GM23248 (cell line): ENCODE data around the gene SYS1. TPM values are rescaled to one million over a fixed set of nuclear protein-coding genes. Genes with fewer than 3 reads are reported as not detected.
A peak's percentile ranks its signal among the peaks of the same experiment; 100 is the strongest.

ENCODE experiments used
- DNase-seq: peaks from one replicate; pipeline ENCODE4 v3.0.0-alpha.2; 2015
- H2AFZ ChIP-seq: fragments of 200-600 bp; sonication (generic); 2 replicates; pipeline ENCODE4 v1.6.1; 2016; ENCODE audit warnings: antibody characterized with exemption
- H3F3A ChIP-seq: fragments of 200-600 bp; sonication (generic); 2 replicates; pipeline ENCODE4 v1.6.1; 2016; ENCODE audit warnings: mild to moderate bottlenecking, antibody characterized with exemption, mixed run types; ENCODE audit not compliant: insufficient read depth
- H3K27ac ChIP-seq: fragments of 200-600 bp; sonication (generic); 2 replicates; pipeline ENCODE4 v1.5.1; 2016; ENCODE audit warnings: mild to moderate bottlenecking
- H3K27me3 ChIP-seq: fragments of 200-600 bp; sonication (generic); replicated peaks from 2 replicates; pipeline ENCODE4 v1.6.1; 2016; ENCODE audit warnings: mild to moderate bottlenecking; ENCODE audit not compliant: insufficient read depth
- H3K36me3 ChIP-seq: fragments of 200-600 bp; sonication (generic); 2 replicates; pipeline ENCODE4 v1.6.1; 2016; ENCODE audit warnings: low read depth, mild to moderate bottlenecking
- H3K4me1 ChIP-seq: fragments of 200-600 bp; sonication (generic); 2 replicates; pipeline ENCODE4 v1.6.1; 2016; ENCODE audit warnings: mild to moderate bottlenecking; ENCODE audit not compliant: insufficient read depth
- H3K4me2 ChIP-seq: fragments of 200-600 bp; sonication (generic); one replicate; pipeline ENCODE4 v1.6.1; 2016; ENCODE audit warnings: mild to moderate bottlenecking; ENCODE audit not compliant: unreplicated experiment
- H3K4me3 ChIP-seq: fragments of 200-600 bp; sonication (generic); 2 replicates; pipeline ENCODE4 v1.5.1; 2016; ENCODE audit warnings: mild to moderate bottlenecking
- H3K79me2 ChIP-seq: fragments of 200-600 bp; sonication (generic); 2 replicates; pipeline ENCODE4 v1.6.1; 2016; ENCODE audit warnings: mild to moderate bottlenecking; ENCODE audit not compliant: insufficient read depth
- H3K9ac ChIP-seq: fragments of 200-600 bp; sonication (generic); 2 replicates; pipeline ENCODE4 v1.6.1; 2016; ENCODE audit warnings: mild to moderate bottlenecking
- H3K9me2 ChIP-seq: fragments of 200-600 bp; sonication (generic); 2 replicates; pipeline ENCODE4 v1.6.1; 2016; ENCODE audit warnings: mixed run types, mild to moderate bottlenecking, moderate library complexity; ENCODE audit not compliant: insufficient read depth
- H3K9me3 ChIP-seq: fragments of 200-600 bp; sonication (generic); one replicate; pipeline ENCODE4 v1.6.1; 2017; ENCODE audit warnings: low read depth
- H4K20me1 ChIP-seq: fragments of 200-600 bp; sonication (generic); 2 replicates; pipeline ENCODE4 v1.6.0; 2016; ENCODE audit not compliant: insufficient read depth
- EZH2 ChIP-seq: fragments of 200-600 bp; sonication (generic); IDR thresholded peaks from 2 replicates; pipeline ENCODE4 v1.6.1; 2018; ENCODE audit warnings: antibody characterized with exemption, mild to moderate bottlenecking; ENCODE audit not compliant: insufficient read depth, poor library complexity, severe bottlenecking
- EZH2phosphoT487 ChIP-seq: fragments of 200-600 bp; sonication (generic); IDR thresholded peaks from 2 replicates; pipeline ENCODE4 v1.6.1; 2018; ENCODE audit warnings: antibody characterized with exemption, moderate library complexity, mild to moderate bottlenecking, low read depth; ENCODE audit not compliant: insufficient read depth
- WGBS, 2 experiments: methylation state at CpG; one replicate each; pipeline ENCODE4 v1.1.6; 2015 to 2017; ENCODE audit warnings: low lambda C conversion rate in 2 of 2, low coverage in 1 of 2; ENCODE audit errors: missing lambda C conversion rate in 2 of 2; 5-methylcytosine and 5-hydroxymethylcytosine counted together
- in situ Hi-C: fragments of 300-500 bp; cut with MboI; formaldehyde crosslinking; loops from 2 replicates; pipeline ENCODE4 v1.15.0; 2020
- polyA plus RNA-seq: library from polyadenylated mRNA; unstranded; fragments of >200 nt; fragmentation: Nextera tagmentation; extraction: Ambion mirVana; gene quantifications from 2 replicates; pipeline ENCODE4 v1.2.1, GENCODE V29; 2016
- total RNA-seq: library from RNA; depleted of rRNA; stranded (reverse); fragments of >200 nt; shearing (Covaris generic); gene quantifications from 2 replicates; pipeline ENCODE4 v1.2.3, GENCODE V29; 2014

Gene SYS1
- total and polyA plus RNA-seq, 2 experiments from 2014 or later, result 27.1 to 27.3 TPM

- no peak for TF ChIP-seq EZH2phosphoT487
- no peak for TF ChIP-seq EZH2
- Histone ChIP-seq H3F3A (peaks cover 3% of the 10 kb centered on the region; the same call in 1 of the 2 replicates), H3K36me3 (no peaks in the 10 kb centered on the region), H3K4me2 (peak overlapping the region; percentile 80), H3K9me2 (no peaks in the 10 kb centered on the region), H2AFZ (peak overlapping the region; percentile 71), H3K4me3 (peak overlapping the region; percentile 76), H3K4me1 (0 out of 2 replicates have a peak, but pooled peaks cover 7% of the 10 kb centered on the region), H3K27me3 (no peaks in the 10 kb centered on the region), H3K9ac (peak overlapping the region; percentile 88), H4K20me1 (no peaks in the 10 kb centered on the region), H3K27ac (peak overlapping the region; percentile 55), H3K79me2 (no peaks in the 10 kb centered on the region), H3K9me3 (no peaks in the 10 kb centered on the region)
- peak; percentile 87 for DNase-seq
- WGBS, 2 experiments, result 1% methylated on average over 59 to 60 of the region's 87 CpGs
- in situ Hi-C loops, result no loop called here
Observed at GRCh38 chr20:45406260-45407066, 43.5 kb downstream of the SYS1 start.

DNA sequence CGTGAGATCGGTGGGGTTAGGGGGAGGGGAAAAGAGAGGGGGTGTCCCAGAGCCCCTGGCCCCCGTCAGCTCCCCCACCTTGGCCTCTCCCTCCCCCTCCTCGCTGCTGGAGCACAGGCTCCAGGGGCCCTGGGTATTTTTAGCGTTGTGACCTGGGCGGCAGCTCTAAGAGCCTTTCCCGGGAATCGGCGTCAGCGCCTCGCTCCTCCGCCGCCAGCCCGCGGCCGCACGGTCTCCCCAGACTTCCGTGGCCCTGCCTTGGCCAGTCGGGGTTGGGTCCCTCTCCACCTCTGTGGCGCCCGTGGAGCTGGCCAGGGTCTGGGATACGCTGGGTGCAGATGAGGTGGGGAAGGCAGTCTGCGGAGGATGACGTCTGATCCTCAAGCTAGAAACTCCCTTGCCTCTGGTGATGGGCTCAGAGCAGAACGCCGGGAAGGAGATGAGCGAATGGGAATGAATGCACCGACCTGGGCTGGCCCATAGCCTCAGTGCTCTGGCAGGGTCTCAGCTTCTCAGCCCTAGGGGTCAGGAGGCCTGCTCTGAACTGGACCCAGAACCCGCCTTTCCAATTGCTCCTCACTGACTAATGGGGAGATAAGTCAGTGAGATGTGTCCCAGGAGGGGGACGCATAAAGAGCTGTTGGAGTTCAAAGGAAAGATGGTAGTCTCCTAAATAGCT lies 44.2 kb downstream of the SYS1 start:
- peak; percentile 74 for DNase-seq
- Histone ChIP-seq H3K27ac (peak overlapping the region; percentile 55), H3K9ac (peak overlapping the region; percentile 88), H3F3A (peaks cover 3% of the 10 kb centered on the region; the same call in 1 of the 2 replicates), H3K36me3 (no peaks in the 10 kb centered on the region), H3K4me3 (peak overlapping the region; percentile 76), H2AFZ (peak overlapping the region; percentile 71), H3K9me3 (no peaks in the 10 kb centered on the region), H3K9me2 (no peaks in the 10 kb centered on the region), H4K20me1 (no peaks in the 10 kb centered on the region), H3K79me2 (no peaks in the 10 kb centered on the region), H3K4me1 (0 out of 2 replicates have a peak, but pooled peaks cover 7% of the 10 kb centered on the region), H3K4me2 (peak overlapping the region; percentile 80), H3K27me3 (no peaks in the 10 kb centered on the region)
- WGBS, 2 experiments, result 11 to 21% methylated on average over 24 to 30 of the region's 30 CpGs
- TF ChIP-seq EZH2, result no peak
- TF ChIP-seq EZH2phosphoT487, result no peak
- in situ Hi-C loops, result no loop called here

- TF ChIP-seq EZH2 (no peak), EZH2phosphoT487 (no peak)
- Histone ChIP-seq H3K9me2 (no peaks in the 10 kb centered on the region), H3K4me1 (0 out of 2 replicates have a peak, but pooled peaks cover 7% of the 10 kb centered on the region), H3K27ac (peak within 1 kb of the TSS; percentile 55), H3K27me3 (no peaks in the 10 kb centered on the region), H4K20me1 (no peaks in the 10 kb centered on the region), H3K4me3 (peak within 1 kb of the TSS; percentile 76), H3K79me2 (no peaks in the 10 kb centered on the region), H3K9ac (peak within 1 kb of the TSS; percentile 88), H3K4me2 (peak within 1 kb of the TSS; percentile 80), H3F3A (peaks cover 3% of the 10 kb centered on the region; the same call in 1 of the 2 replicates), H3K36me3 (no peaks in the 10 kb centered on the region), H2AFZ (peak within 1 kb of the TSS; percentile 71), H3K9me3 (no peaks in the 10 kb centered on the region)
- no peak for DNase-seq
- WGBS, 2 experiments, result 87 to 88% methylated on average over 21 of the region's 21 CpGs
- in situ Hi-C loops, result no loop called here
Observed at GRCh38 chr20:45407783-45408645, 45.1 kb downstream of the SYS1 start, which contains the start of gene DBNDD2. Gene DBNDD2 (plus strand): TSS chr20:45408289. CDS start chr20:45408468, 179 bp downstream.

DNA sequence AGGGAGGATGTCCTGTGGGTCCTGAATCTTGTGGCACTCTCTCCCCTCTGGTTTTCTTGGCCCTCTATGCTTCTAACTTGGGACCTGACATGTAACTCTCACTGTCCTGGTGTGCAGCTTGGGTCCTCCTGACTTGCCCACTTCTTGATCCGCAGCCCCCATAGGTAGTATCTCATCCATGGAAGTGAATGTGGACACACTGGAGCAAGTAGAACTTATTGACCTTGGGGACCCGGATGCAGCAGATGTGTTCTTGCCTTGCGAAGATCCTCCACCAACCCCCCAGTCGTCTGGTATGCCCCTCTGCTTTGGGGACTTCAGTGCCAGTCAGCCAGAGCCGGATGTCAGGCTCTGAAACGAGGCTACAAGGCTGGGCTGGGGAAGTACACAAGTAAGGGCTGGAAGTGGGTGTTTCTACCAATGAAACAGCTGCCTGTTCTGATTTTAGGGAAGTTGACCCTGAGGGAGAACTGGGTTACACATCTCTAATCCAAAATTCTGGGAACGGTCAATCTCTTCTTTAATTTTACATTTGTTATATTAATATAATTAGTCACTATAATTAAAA lies 45.8 kb downstream of the SYS1 start:
- H3K9me2 ChIP-seq, result no peaks in the 10 kb centered on the region
- no peak overlapping the region for H2AFZ ChIP-seq
- no peaks in the 10 kb centered on the region for H3F3A ChIP-seq
- H3K27ac ChIP-seq, result no peak overlapping the region
- DNase-seq, result no peak
- no peaks in the 10 kb centered on the region for H3K79me2 ChIP-seq
- H3K9me3 ChIP-seq, result no peaks in the 10 kb centered on the region
- H4K20me1 ChIP-seq, result no peaks in the 10 kb centered on the region
- in situ Hi-C loops, result no loop called here
- no peak overlapping the region for H3K4me2 ChIP-seq
- H3K9ac ChIP-seq, result no peak overlapping the region
- H3K4me1 ChIP-seq, result 0 out of 2 replicates have a peak, but pooled peaks cover 7% of the 10 kb centered on the region
- no peaks in the 10 kb centered on the region for H3K27me3 ChIP-seq
- no peak overlapping the region for H3K4me3 ChIP-seq
- H3K36me3 ChIP-seq, result no peaks in the 10 kb centered on the region
- 85 to 89% methylated on average over 7 of the region's 7 CpGs for WGBS, 2 experiments
- TF ChIP-seq EZH2 (no peak), EZH2phosphoT487 (no peak)
